Skeletal muscle tissue (tissue), 4 donors: ENCODE results near the gene C5orf22. TPM values are rescaled to one million over a fixed set of nuclear protein-coding genes. Genes with fewer than 3 reads are reported as not detected.

Experiments used
- H3K27ac ChIP-seq: one replicate; pipeline ENCODE4 v1.7.0; 2013; ENCODE audit warnings: mild to moderate bottlenecking, low read depth, low read length, inconsistent platforms
- H3K27me3 ChIP-seq, 3 donors: one replicate each; pipeline ENCODE4 v1.7.0; 2013; ENCODE audit warnings: low read length in 3 of 3; ENCODE audit not compliant: control insufficient read depth in 3 of 3, insufficient read depth in 3 of 3
- H3K36me3 ChIP-seq, 3 donors: one replicate each; pipeline ENCODE4 v1.7.0; 2013; ENCODE audit warnings: low read length in 3 of 3; ENCODE audit not compliant: control insufficient read depth in 3 of 3, insufficient read depth in 3 of 3
- H3K4me1 ChIP-seq, 3 donors: one replicate each; pipeline ENCODE4 v1.7.0; 2013; ENCODE audit warnings: low read length in 3 of 3, mild to moderate bottlenecking in 3 of 3; ENCODE audit not compliant: control insufficient read depth in 3 of 3, insufficient read depth in 3 of 3
- H3K4me3 ChIP-seq, 3 donors: one replicate each; pipeline ENCODE4 v1.7.0; 2013; ENCODE audit warnings: low read length in 3 of 3
- H3K9ac ChIP-seq, 3 donors: one replicate each; pipeline ENCODE4 v1.7.0; 2013; ENCODE audit warnings: low read length in 3 of 3, mild to moderate bottlenecking in 3 of 3, moderate library complexity in 2 of 3, low read depth in 1 of 3
- H3K9me3 ChIP-seq, 3 donors: one replicate each; pipeline ENCODE4 v1.7.0; 2013; ENCODE audit warnings: low read length in 3 of 3; ENCODE audit not compliant: control insufficient read depth in 3 of 3
- total RNA-seq: library from RNA; depleted of rRNA; stranded (reverse); fragments of >200 nt; gene quantifications from one replicate; pipeline ENCODE4 v1.2.3, GENCODE V29; 2014
- donor health status: Osteomylitis.

C5orf22 gene
- total RNA-seq, 1 donor from 2014 or later: 13.0 TPM

DNA sequence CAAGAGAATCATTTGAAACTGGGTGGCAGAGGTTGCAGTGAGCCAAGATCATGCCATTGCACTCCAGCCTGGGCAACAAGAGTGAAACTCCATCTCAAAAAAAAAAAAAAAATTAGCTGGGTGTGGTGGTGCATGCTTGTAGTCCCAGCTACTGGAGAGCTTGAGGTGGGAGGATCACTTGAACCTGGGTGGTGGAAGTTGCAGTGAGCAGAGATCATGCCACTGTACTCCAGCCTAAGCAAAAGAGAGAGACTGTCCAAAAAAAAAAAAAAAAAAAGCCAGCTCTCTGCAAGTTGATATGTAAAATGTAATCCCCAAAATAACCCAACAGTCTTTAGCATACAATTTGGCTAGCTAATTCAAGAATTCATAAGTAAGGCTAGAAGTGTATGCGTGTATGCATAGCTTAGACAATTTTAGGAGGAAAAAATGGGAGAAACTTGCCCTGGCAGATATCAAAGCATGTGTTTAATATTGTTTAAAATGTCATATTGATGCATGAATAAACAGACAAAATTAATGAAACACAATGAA lies 36.3 kb downstream of the C5orf22 start:
- peaks cover 0 to 2% (median 0%) of the 10 kb centered on the region in 3 donors for H3K27me3 ChIP-seq

DNA sequence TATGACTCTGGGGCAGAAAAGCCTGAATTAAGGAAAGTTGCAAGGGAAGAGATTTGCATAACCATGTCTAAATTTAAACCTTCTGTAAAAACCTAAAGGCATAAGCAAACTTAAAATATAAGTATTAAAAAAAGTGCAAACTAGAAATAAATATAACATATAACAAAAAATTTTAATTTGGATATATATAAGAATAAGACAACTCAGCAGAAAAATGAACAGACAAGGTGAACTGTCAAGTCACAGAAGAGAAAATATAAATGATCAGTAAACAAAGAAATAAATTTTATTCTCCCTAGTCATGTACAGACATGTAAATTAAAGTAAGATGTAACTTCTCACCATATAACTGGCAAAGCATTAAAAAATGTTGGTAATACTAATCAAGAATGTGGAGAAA lies 37.0 kb downstream of the C5orf22 start:
- H3K36me3 ChIP-seq: no peaks in the 10 kb centered on the region
- H3K9ac ChIP-seq: no peak overlapping the region
- H3K4me1 ChIP-seq: no peaks in the 10 kb centered on the region
- H3K27me3 ChIP-seq: peaks cover 0 to 2% (median 0%) of the 10 kb centered on the region in 3 donors
- no peak overlapping the region for H3K4me3 ChIP-seq
- H3K9me3 ChIP-seq: no peaks in the 10 kb centered on the region
- no peak overlapping the region for H3K27ac ChIP-seq

More for the DNA sequence above, 36.3 kb downstream of the C5orf22 start:
- Histone ChIP-seq H3K27ac (no peak overlapping the region), H3K36me3 (no peaks in the 10 kb centered on the region), H3K4me1 (no peaks in the 10 kb centered on the region), H3K4me3 (no peak overlapping the region), H3K9ac (no peak overlapping the region), H3K9me3 (no peaks in the 10 kb centered on the region)

DNA sequence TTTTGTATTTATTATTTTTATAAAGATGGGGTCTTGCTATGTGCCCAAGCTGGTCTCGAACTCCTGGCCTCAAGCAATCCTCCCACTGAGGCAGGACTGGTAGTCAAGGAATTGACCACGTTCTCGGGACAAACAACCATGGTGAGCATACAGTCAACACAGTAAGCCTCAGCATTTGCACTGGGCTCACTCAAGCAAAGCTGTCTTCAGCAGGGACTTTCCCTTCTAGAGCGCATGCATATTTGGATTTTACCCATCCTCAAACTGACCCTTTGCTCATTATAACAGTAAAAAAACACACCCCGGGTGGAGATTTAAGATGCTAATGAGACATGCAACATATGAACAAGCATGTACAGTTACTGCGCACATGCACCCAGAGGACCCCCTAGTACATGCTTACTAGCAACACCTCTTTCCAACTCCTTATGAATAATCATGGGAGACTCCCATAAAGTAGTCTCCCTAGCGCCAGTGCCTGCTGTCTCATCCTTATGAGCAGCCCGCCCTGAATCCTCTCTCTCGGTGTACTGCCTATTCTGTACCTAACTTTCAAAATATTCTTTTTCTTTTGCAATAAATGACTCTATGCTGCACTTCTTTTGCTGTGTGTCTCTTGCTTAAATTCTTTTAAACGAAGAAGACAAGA lies 41.5 kb downstream of the C5orf22 start:
- H3K9ac ChIP-seq: no peak overlapping the region
- no peak overlapping the region for H3K27ac ChIP-seq
- H3K36me3 ChIP-seq: no peaks in the 10 kb centered on the region
- no peaks in the 10 kb centered on the region for H3K9me3 ChIP-seq
- H3K4me1 ChIP-seq: no peaks in the 10 kb centered on the region
- peaks cover 0 to 2% (median 0%) of the 10 kb centered on the region in 3 donors for H3K27me3 ChIP-seq
- H3K4me3 ChIP-seq: no peak overlapping the region

DNA sequence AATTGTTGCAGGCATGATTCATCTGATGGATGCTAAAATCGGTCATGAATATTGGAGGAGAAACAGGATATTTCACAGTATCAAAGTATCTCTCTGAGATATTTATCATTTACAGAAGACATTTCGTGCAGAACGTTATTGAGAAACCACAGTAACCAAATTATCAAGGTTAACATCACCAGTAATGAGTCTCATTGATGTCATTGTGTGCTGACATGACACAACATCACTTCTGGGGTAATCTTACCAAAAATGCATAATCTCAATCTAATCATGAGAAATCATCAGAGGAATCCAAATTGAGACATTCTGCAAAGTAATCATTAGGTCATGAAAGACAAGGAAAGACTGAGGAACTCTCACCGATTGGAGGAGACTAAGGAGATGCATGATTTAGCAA lies 42.7 kb downstream of the C5orf22 start:
- no peak overlapping the region for H3K9ac ChIP-seq
- H3K27me3 ChIP-seq: peaks cover 0 to 2% (median 0%) of the 10 kb centered on the region in 3 donors
- H3K36me3 ChIP-seq: no peaks in the 10 kb centered on the region
- H3K4me1 ChIP-seq: no peaks in the 10 kb centered on the region
- no peak overlapping the region for H3K27ac ChIP-seq
- no peak overlapping the region for H3K4me3 ChIP-seq
- no peaks in the 10 kb centered on the region for H3K9me3 ChIP-seq

DNA sequence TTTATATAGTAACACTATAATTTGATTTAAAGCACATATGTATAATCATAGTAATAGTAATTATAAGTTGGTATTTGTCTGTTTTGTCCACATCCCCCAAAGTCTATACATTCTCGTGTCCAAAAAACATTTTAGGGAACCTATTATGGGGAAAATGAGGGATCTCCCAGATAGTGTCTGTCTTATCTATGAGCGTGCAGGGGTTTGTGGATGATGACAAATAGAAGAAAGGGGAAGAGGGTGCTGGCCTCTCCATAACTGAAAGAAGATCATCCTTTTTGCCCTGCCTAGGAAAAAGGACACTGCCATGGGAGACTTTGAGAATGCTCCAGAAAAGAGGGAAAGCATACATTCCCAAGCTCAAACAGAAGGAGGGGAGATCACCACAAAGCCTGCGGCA lies 45.3 kb downstream of the C5orf22 start:
- Histone ChIP-seq H3K9ac (no peak overlapping the region), H3K36me3 (no peaks in the 10 kb centered on the region), H3K27me3 (peaks cover 0 to 4% (median 0%) of the 10 kb centered on the region in 3 donors), H3K27ac (no peak overlapping the region), H3K4me1 (no peaks in the 10 kb centered on the region), H3K9me3 (no peaks in the 10 kb centered on the region), H3K4me3 (no peak overlapping the region)

DNA sequence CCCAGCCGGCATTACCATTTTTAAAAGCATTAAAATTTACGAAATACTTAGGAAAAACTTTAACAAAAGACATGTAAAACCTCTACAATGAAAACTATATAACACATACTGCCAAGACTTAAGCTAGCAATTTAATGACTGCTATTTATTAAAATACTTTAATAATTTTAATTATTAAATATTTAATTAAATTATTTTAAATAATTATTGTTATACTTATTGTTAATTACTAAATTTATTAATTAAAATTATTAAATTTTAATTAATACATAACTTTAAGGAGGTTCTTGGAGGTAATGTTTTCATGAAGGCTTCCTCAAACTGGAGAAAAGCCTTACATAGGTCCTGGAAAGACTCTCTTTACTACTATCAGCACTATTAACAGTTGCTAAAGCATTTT lies 47.5 kb downstream of the C5orf22 start:
- Histone ChIP-seq H3K27me3 (peaks cover 0 to 4% (median 0%) of the 10 kb centered on the region in 3 donors), H3K36me3 (no peaks in the 10 kb centered on the region), H3K9ac (no peak overlapping the region), H3K27ac (no peak overlapping the region), H3K4me1 (no peaks in the 10 kb centered on the region), H3K9me3 (no peaks in the 10 kb centered on the region), H3K4me3 (no peak overlapping the region)

DNA sequence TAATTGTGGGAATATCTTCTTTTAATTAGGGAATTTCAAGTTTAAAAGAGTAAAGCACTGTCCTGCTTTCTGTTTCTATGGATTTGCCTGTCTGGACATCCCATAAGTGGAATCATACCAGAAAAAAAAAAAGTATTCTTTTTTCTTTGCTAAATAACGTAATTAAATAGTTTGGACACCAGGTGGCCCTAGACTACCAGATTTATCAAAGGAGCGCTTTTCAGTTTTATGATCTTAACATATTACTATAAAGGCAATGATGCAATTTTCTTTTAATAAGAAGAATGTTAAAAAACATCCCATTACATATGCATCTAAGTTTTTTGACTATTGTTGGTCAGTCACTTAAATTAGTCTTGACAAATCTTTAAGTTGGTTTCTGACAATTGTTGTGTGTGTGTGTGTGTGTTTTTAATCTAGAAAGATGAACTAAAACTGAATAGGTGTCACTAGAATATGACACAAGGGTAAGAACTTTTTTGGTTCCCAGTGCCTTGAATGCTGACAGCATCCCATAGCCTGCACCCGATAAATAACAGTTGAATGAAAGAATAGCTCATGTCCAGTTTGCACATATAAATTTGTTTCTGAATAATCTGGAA lies 49.5 kb downstream of the C5orf22 start:
- H3K27ac ChIP-seq: no peak overlapping the region
- H3K9me3 ChIP-seq: no peaks in the 10 kb centered on the region
- H3K36me3 ChIP-seq: no peaks in the 10 kb centered on the region
- H3K27me3 ChIP-seq: peaks cover 0 to 4% (median 0%) of the 10 kb centered on the region in 3 donors
- no peak overlapping the region for H3K4me3 ChIP-seq
- no peak overlapping the region for H3K9ac ChIP-seq
- H3K4me1 ChIP-seq: no peaks in the 10 kb centered on the region

DNA sequence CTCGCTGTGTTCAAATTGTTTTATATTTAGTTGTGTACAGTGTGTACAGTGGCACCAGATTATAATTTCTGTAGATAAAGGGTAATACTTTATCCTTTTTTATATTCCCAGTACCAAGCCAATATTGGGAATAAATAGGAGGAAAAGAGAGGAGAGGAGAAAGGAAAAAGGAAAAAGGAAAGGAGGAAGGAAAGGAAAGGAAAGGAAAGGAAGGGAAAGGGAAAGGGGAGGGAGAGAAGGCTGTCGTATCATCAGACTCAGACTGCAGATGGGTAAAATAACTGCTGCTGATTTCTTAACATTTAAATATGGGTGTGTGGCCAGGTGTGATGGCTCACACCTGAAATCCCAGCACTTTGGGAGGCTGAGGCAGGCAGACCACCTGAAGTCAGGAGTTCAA lies 51.0 kb downstream of the C5orf22 start:
- no peak overlapping the region for H3K4me3 ChIP-seq
- no peaks in the 10 kb centered on the region for H3K36me3 ChIP-seq
- H3K27ac ChIP-seq: no peak overlapping the region
- H3K4me1 ChIP-seq: no peaks in the 10 kb centered on the region
- peaks cover 0 to 4% (median 0%) of the 10 kb centered on the region in 3 donors for H3K27me3 ChIP-seq
- no peak overlapping the region for H3K9ac ChIP-seq
- no peaks in the 10 kb centered on the region for H3K9me3 ChIP-seq

DNA sequence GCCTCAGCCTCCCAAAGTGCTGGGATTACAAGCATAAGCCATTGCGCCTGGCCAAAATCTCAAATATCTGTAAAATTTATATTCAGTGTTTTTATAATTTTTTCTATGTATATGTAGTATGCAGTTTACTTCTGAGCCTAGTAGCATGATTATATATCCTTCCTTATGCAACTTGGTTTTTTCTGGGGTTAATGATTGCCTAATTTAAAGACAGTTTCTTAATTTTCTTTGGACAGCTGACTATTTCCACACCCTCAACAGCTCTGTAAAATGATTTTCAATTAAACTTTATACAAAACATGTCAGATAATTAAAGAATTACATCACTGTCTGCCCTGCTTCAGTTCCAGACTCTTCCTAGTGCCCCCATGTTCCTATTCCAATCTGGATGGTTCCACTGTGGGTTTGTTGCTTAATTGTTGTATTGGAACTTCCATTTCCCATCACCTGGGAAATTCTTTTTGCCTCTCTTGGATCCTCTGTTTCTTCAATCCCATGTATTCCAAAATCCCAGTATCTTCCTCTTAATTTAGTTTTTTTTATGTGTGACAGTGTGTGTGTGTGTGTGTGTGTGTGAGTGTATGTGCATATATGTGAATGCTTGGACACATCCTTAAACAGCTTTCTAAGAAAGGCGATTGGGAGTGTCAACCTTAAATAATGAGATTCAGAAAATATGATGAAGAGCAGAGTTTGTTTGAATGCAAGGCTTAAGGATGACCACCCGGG lies 53.2 kb downstream of the C5orf22 start:
- no peak overlapping the region for H3K9ac ChIP-seq
- no peak overlapping the region for H3K4me3 ChIP-seq
- H3K9me3 ChIP-seq: no peaks in the 10 kb centered on the region
- H3K4me1 ChIP-seq: no peaks in the 10 kb centered on the region
- H3K27me3 ChIP-seq: peaks cover 0 to 4% (median 0%) of the 10 kb centered on the region in 3 donors
- no peak overlapping the region for H3K27ac ChIP-seq
- no peaks in the 10 kb centered on the region for H3K36me3 ChIP-seq

DNA sequence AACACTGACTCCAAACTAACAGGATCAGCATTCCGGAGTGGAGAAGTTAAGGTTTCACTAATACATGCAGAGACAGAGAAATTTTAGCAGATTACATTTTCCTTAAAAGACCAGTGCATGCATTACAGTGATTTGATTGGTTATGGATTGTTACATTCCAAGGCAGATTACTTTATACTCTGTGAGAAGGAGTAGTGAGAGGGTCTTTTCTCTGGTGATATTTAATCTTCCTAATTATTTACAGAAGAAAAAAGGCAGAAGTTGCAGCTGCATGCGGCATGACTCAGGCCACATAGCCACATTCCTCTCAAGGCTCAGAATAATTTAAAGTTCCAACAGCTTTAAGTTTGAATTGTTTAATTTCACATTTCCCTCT lies 53.8 kb downstream of the C5orf22 start:
- no peaks in the 10 kb centered on the region for H3K9me3 ChIP-seq
- H3K36me3 ChIP-seq: no peaks in the 10 kb centered on the region
- no peak overlapping the region for H3K9ac ChIP-seq
- H3K4me3 ChIP-seq: no peak overlapping the region
- H3K27me3 ChIP-seq: peaks cover 0 to 4% (median 0%) of the 10 kb centered on the region in 3 donors
- no peak overlapping the region for H3K27ac ChIP-seq
- H3K4me1 ChIP-seq: no peaks in the 10 kb centered on the region
